ENCODE measurements around the gene DCUN1D2.

Gene DCUN1D2

GRCh38 chr13:113491982-113492381, 1.5 kb upstream of the DCUN1D2 start:
- H3K27ac ChIP-seq, result peak overlapping the region; percentile 86
- peak overlapping the region; percentile 98 for H3K4me3 ChIP-seq (ENCODE audit: low read depth, low read length)
- no peak for TF ChIP-seq CTCF (IDR thresholded peaks at IDR 0.05; ENCODE audit: low read depth, low read length)
- no peaks in the 10 kb centered on the region for H3K27me3 ChIP-seq (ENCODE audit: insufficient read depth, low read depth, severe bottlenecking)
- no peak for DNase-seq
- peaks cover 59% of the 10 kb centered on the region for H3K36me3 ChIP-seq
- H3K9me3 ChIP-seq (ENCODE audit: severe bottlenecking), result no peaks in the 10 kb centered on the region

GRCh38 chr13:113491418-113491883, 940 bp upstream of the DCUN1D2 start:
- Histone ChIP-seq H3K36me3 (peaks cover 59% of the 10 kb centered on the region), H3K9me3 (ENCODE audit: severe bottlenecking) (no peaks in the 10 kb centered on the region), H3K27me3 (ENCODE audit: insufficient read depth, low read depth, severe bottlenecking) (no peaks in the 10 kb centered on the region), H3K27ac (peak overlapping the region; percentile 86), H3K4me3 (ENCODE audit: low read depth, low read length) (peak overlapping the region; percentile 98)
- DNase-seq, result peak; percentile 69
- no peak for TF ChIP-seq CTCF (IDR thresholded peaks at IDR 0.05; ENCODE audit: low read depth, low read length)

GRCh38 chr13:113489549-113490495, 689 bp downstream of the DCUN1D2 start:
- Histone ChIP-seq H3K9me3 (ENCODE audit: severe bottlenecking) (no peaks in the 10 kb centered on the region), H3K36me3 (peaks cover 51% of the 10 kb centered on the region), H3K27me3 (ENCODE audit: insufficient read depth, low read depth, severe bottlenecking) (no peaks in the 10 kb centered on the region), H3K27ac (peak overlapping the region; percentile 86), H3K4me3 (ENCODE audit: low read depth, low read length) (peak overlapping the region; percentile 98)
- no peak for TF ChIP-seq CTCF (IDR thresholded peaks at IDR 0.05; ENCODE audit: low read depth, low read length)
- peak; percentile 58 for DNase-seq

GRCh38 chr13:113489171-113489548, 1.4 kb downstream of the DCUN1D2 start:
- Histone ChIP-seq H3K27ac (no peak overlapping the region), H3K36me3 (peaks cover 52% of the 10 kb centered on the region), H3K9me3 (ENCODE audit: severe bottlenecking) (no peaks in the 10 kb centered on the region), H3K27me3 (ENCODE audit: insufficient read depth, low read depth, severe bottlenecking) (no peaks in the 10 kb centered on the region), H3K4me3 (ENCODE audit: low read depth, low read length) (no peak overlapping the region; the same call in 1 of the 2 replicates)
- peak; percentile 21; the same call in 1 of the 2 replicates for TF ChIP-seq CTCF (IDR thresholded peaks at IDR 0.05; ENCODE audit: low read depth, low read length)
- DNase-seq, result no peak

- no peaks in the 10 kb centered on the region for H3K9me3 ChIP-seq (ENCODE audit: severe bottlenecking)
- H3K4me3 ChIP-seq (ENCODE audit: low read depth, low read length), result no peak overlapping the region
- H3K27ac ChIP-seq, result no peak overlapping the region
- DNase-seq, result no peak
- H3K36me3 ChIP-seq, result peaks cover 52% of the 10 kb centered on the region
- TF ChIP-seq CTCF (IDR thresholded peaks at IDR 0.05; ENCODE audit: low read depth, low read length), result no peak
- no peaks in the 10 kb centered on the region for H3K27me3 ChIP-seq (ENCODE audit: insufficient read depth, low read depth, severe bottlenecking)
Measured at GRCh38 chr13:113488283-113488682, 2.2 kb downstream of the DCUN1D2 start.

Measured in WERI-Rb-1 (cell line).